Hematopoietic multipotent progenitor cell (in vitro differentiated cells): ENCODE data around the gene MYCBP2. TPM values are rescaled to one million over a fixed set of nuclear protein-coding genes. Genes with fewer than 3 reads are reported as not detected.
"Not testable (repeated sequence)": the region's sequence is repeated elsewhere in the genome, so short reads cannot be mapped to it uniquely, and the experiment has no call there.

Source experiments
- DNase-seq, 3 donors: peaks; one replicate each; pipeline ENCODE4 v3.0.0-alpha.2; 2011 to 2015; ENCODE audit warnings: low read depth in 2 of 3, low spot score in 2 of 3
- total RNA-seq: library from RNA; depleted of rRNA; stranded (reverse); fragments of >200 nt; gene quantifications from one replicate; pipeline ENCODE4 v1.2.3, GENCODE V29; 2012

Gene MYCBP2
- total RNA-seq, 1 donor: 110 TPM

DNA sequence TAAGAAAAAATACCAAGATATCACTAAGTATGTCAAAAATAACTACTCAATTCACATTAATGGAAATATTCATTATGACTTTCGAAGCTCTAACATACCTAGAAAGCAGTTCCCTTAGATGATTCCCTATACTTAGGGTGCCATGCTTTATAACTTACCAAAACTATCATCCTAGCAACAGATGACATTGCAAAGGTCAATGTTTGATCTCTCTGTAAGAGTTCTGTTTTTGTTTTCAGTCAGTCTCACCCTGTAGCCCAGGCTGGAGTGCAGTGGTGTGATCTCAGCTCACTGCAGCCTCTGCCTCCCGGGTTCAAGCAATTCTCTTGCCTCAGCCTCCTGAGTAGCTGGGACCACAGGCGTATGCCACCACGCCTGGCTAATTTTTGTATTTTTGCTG, 318.6 kb downstream of the MYCBP2 start:
- not testable (repeated sequence) for DNase-seq

DNA sequence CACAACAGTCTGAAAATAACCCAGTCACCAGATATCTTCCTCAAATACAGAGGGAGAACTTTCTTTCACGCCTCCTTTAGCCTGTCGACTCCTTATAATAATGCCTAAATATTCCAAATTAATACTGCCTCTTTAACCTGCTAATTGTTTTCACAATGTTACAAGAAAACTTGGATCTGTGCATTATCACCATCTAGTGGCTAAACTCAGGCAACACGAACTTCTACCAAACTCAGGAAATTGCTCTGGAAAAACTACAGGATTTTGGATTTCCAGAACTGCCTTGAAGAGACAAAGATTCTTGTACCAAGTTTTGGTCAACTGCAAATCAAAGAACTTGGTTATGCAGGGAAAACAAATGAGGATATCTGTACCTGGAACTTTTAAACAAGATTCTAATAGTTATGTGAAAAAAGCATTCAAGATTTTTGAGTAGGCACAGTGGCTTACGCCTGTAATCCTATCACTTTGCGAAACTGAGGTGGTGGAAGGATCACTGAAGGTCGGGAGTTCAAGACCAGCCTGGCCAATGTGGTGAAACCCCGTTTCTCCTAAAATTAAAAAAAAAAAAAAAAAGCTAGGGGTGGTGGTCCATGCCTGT, 324.2 kb downstream of the MYCBP2 start:
- DNase-seq: peak in 1 of 3 donors; percentile 22

GRCh38 chr13:77001963-77002587, 324.8 kb downstream of the MYCBP2 start:
- DNase-seq: no peak

DNA sequence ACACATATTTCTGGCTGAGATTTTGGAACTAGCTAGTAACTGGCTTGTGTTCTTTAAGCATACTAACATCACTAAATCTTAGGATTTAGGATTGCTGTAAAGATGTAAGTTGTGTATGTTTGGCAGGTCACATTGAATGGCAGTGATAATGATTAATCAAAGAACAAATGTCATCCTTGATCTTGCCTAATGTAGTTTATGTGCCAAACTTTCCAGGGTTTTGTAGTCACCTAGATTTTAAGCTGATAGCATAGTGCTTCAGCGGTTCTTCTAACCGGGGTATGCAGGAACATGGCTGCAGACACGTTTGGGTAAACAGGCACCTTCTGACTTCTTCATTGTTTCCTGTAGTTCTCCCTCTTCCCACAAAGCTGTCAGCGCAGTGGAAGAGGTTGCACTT, 325.4 kb downstream of the MYCBP2 start:
- no peak for DNase-seq

DNA sequence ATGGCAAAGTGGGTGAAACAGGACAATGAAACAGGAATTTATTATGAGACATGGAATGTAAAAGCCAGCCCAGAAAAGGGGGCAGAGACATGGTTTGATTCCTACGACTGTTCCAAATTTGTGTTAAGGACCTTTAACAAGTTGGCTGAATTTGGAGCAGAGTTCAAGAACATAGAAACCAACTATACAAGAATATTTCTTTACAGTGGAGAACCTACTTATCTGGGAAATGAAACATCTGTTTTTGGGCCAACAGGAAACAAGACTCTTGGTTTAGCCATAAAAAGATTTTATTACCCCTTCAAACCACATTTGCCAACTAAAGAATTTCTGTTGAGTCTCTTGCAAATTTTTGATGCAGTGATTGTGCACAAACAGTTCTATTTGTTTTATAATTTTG, 326.4 kb downstream of the MYCBP2 start:
- no peak for DNase-seq

Other genes with a start within 250 kb of the MYCBP2 start
- gene SCEL, start 208.6 kb upstream of the MYCBP2 start, total RNA-seq: not detected